GM12874 (cell line): ENCODE data around the gene PLPP3.

Experiments used
- CTCF ChIP-seq: IDR thresholded peaks from 2 replicates; pipeline ENCODE4 v1.5.1; 2011; ENCODE audit warnings: low read depth, mild to moderate bottlenecking, control low read depth, low read length, moderate library complexity; ENCODE audit not compliant: insufficient read depth

The PLPP3 gene

GRCh38 chr1:56578963-56579875 lies at the start of gene PLPP3:
Gene PLPP3, minus strand, starts transcription at chr1:56579563. Its CDS starts 547 bp downstream, at chr1:56579016.
- TF ChIP-seq CTCF: 0 out of 2 replicates have a peak, but pooled peaks have one; percentile 9

- TF ChIP-seq CTCF: no peak
Measured at GRCh38 chr1:56627636-56628039, 48.3 kb upstream of the PLPP3 start.

DNA sequence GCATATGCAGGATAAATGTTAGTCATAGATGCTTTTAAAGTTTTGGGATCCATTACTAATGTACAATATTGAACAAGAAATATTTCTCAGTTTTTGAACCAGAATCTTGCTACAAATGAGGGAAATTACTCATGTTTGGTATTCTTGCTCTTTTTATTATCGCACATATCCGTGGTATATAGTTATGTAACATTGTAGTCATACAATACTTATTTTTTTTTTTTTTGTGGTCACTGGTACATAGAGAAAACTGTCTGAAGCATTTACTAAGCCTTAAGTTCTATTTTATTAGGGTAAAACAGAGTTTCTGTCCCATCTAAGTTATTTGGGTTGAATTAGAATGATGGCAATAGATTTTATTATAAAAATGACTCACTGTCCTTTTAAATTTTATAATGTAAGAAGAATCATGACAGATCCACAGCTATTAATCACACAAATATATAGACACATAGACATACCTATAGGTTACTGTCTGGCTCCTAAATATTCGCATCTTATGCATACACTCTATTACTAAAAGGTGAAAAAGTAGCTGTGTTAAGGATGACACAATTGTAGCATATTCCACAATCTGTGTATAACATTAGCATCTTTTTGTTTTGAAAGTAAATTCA lies 47.8 kb upstream of the PLPP3 start:
- TF ChIP-seq CTCF: no peak

GRCh38 chr1:56626546-56626945 lies 47.2 kb upstream of the PLPP3 start:
- TF ChIP-seq CTCF: no peak

GRCh38 chr1:56625819-56626440 lies 46.6 kb upstream of the PLPP3 start:
- no peak for TF ChIP-seq CTCF

GRCh38 chr1:56617141-56617540 lies 37.8 kb upstream of the PLPP3 start:
- no peak for TF ChIP-seq CTCF

DNA sequence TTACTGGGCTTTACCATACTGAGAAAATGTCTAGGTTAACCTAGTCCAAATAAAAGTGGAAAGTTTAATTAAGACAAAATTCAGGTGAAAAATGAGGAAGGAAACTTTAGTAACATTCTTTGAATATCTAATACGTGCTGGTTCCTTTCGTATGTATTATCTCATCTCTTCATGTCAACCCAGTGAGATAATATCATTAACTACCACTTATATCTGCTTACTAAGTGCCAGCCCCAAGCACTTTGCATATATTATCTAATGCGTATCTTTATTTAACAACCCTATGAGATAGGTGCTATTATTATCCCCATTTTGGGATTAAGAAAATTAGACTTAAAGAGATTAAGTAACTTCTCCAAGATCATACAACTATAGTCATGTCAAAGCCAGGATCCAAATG lies 12.5 kb upstream of the PLPP3 start:
- TF ChIP-seq CTCF: no peak
